ENCODE results near the gene GOLGA6L25. TPM values are rescaled to one million over a fixed set of nuclear protein-coding genes. Genes with fewer than 3 reads are reported as not detected.
"Not testable (repeated sequence)": the region's sequence is repeated elsewhere in the genome, so short reads cannot be mapped to it uniquely, and the experiment has no call there.

GOLGA6L25 gene
- not detected for polyA plus RNA-seq (ENCODE audit: insufficient read length)

- not testable (repeated sequence) for DNase-seq (ENCODE audit: low read depth)
Measured at GRCh38 chr15:28553268-28553667, at the start of gene GOLGA6L25. Gene GOLGA6L25, plus strand, starts transcription at chr15:28553568. Its CDS starts 61 bp downstream, at chr15:28553629.

GRCh38 chr15:28508217-28508889 lies 45.0 kb upstream of the GOLGA6L25 start:
- DNase-seq (ENCODE audit: low read depth), result not testable (repeated sequence)

DNA sequence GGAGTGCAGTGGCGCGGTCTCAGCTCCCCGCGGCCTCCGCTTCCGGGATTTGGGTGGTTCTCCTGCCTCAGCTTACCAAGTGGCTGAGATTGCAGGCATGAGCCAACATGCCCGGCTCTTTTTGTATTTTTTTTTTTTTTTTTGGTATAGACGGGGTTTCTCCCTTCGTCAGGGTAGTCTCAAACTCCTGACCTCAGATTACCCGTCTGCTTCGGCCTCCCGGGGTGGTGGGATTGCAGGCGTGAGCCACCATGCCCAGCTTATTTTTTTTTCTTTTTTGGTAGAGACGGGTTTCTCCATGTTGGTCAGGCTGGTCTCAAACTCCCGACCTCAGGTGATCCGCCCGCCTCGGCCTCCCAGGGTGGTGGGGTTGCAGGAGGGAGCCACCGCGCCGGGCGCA lies 39.2 kb upstream of the GOLGA6L25 start:
- DNase-seq (ENCODE audit: low read depth), result not testable (repeated sequence)

- DNase-seq (ENCODE audit: low read depth), result not testable (repeated sequence)
Measured at GRCh38 chr15:28515208-28515607, 38.2 kb upstream of the GOLGA6L25 start.

DNA sequence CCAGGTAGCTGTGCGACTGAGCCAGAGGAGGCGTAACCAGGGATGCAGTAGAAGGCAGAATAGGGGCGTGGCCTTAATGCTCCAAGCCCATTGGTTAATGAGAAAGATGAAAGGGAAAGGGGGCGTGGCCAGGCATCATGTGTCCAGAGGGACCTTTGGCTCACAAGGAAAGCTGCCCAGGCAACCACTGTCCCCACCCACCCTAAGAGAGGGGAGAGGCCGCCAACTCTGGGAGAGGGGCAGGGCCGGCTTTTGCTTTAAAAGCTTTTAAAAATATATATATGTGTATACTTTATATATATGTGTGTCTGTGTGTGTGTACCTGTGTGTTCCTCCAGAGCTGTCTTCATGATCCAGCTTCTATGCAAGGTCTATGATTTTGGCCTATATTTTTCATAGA lies 20.4 kb upstream of the GOLGA6L25 start, which contains the start of gene GOLGA8G:
Gene GOLGA8G (minus strand): TSS at position 18 of the 400 bp plus-strand sequence. CDS start 62 bp downstream, outside the sequence.
- DNase-seq (ENCODE audit: low read depth), result not testable (repeated sequence)

DNA sequence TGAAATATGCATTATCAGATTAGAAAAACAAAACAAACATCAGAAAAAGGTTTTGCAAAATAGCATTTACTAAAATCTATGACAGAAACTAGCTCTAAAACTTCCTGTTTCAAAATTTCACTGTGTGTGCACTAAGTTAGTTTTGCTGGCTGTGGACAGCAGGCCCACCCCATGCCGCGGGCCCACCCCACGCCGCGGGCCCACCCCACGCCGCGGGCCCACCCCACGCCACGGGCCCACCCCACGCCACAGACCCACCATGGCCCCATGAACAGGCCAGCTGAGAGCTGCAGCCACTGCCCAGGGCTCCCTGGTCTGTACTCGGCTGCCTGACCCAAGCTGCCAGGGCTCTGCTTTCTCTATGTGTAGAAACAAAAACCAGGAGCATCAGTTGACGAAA lies 20.0 kb downstream of the GOLGA6L25 start:
- DNase-seq (ENCODE audit: low read depth), result not testable (repeated sequence)

- DNase-seq (ENCODE audit: low read depth), result not testable (repeated sequence)
Measured at GRCh38 chr15:28588977-28589606, 35.7 kb downstream of the GOLGA6L25 start.

DNA sequence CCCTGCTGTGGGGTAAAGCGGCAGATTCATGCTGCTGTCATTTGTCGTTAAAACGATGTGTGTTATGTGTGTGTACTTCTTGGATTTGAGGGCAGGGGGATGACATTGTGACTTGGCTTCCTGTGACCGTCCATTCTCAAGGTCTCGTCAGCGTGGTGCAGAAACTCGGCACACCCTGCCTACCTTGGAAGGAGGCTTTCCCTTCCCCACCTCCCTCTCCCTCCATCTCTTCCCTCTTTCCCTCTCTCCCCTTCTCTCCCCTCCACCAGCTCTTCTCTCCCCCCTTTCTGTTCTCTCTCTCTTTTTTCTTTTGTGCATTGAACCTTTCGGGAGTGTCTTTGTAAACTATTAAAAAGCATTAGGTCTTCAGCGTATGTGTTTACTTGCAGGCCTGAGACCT lies 36.4 kb downstream of the GOLGA6L25 start:
- not testable (repeated sequence) for DNase-seq (ENCODE audit: low read depth)

GRCh38 chr15:28592395-28592794 lies 39.0 kb downstream of the GOLGA6L25 start:
- not testable (repeated sequence) for DNase-seq (ENCODE audit: low read depth)

DNA sequence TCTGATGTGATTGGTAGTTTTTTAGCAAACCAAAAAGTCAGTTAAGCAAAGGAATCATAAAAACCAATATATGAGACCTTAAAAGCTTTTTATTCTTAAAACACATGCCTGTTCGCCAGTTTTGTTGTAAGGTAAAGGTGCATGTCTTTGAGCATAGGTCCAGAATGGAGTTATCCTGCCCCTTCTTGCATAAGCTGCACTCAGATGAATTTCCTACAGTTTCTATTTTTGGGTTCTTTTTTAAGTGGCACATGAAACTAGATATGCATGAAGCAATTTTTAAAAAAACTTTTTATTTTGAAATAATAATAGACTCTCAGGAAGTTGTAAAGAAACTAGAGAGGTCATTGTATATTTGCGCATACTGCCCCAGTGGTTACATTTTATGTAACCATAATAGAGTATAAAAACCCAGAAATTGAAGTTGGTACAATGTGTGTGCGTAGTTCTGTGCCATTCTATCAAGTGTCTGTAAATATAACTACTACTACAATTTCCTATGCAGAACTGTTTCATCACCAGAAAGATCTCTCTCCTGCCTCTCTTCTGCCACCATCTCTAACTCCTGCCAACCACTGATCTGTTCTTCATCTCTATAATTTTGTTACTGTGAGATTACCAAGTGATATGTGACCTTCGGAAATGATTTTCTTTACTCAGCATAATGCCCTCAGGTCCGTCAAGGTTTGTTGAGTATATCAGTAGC lies 40.2 kb downstream of the GOLGA6L25 start:
- DNase-seq (ENCODE audit: low read depth), result not testable (repeated sequence)

- DNase-seq (ENCODE audit: low read depth), result not testable (repeated sequence)
Measured at GRCh38 chr15:28597471-28597870, 44.1 kb downstream of the GOLGA6L25 start.

DNA sequence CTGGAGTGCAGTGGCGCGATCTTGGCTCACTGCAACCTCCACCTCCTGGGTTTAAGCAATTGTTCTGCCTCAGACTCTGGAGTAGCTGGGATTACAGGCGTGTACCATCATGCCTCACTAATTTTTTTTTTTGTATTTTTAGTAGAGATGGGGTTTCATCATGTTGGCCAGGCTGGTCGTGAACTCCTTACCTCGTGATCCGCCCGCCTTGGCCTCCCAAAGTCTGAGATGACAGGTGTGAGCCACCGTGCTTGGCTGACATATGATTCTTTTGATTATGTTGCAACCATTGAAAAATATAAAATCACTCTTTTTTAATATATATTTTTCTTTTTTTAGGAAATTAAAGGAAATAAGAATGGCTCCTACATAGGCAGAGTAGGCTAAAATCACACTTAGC lies 44.8 kb downstream of the GOLGA6L25 start:
- not testable (repeated sequence) for DNase-seq (ENCODE audit: low read depth)

- DNase-seq (ENCODE audit: low read depth), result not testable (repeated sequence)
Measured at GRCh38 chr15:28602152-28602551, 48.8 kb downstream of the GOLGA6L25 start.

Other genes starting within 250 kb of the GOLGA6L25 start
- gene HERC2, start 231.4 kb upstream of the GOLGA6L25 start, polyA plus RNA-seq (ENCODE audit: insufficient read length), result 30.7 TPM
- gene GOLGA6L24, start 195.5 kb upstream of the GOLGA6L25 start, polyA plus RNA-seq (ENCODE audit: insufficient read length), result not detected
- gene GOLGA8F, start 174.9 kb upstream of the GOLGA6L25 start, polyA plus RNA-seq (ENCODE audit: insufficient read length), result not detected
- 0.13 TPM for gene GOLGA8G, start 20.6 kb upstream of the GOLGA6L25 start, polyA plus RNA-seq (ENCODE audit: insufficient read length)
- gene GOLGA8M, start 158.9 kb downstream of the GOLGA6L25 start, polyA plus RNA-seq (ENCODE audit: insufficient read length), result 1.8 TPM